ENCODE measurements around the gene ANKS4B.

GRCh38 chr16:21277045-21277926 lies 43.8 kb downstream of the ANKS4B start:
- no peak for TF ChIP-seq ZSCAN18 (tag by site-specific recombination; IDR thresholded peaks at IDR 0.05)
- TF ChIP-seq ZNF391 (tag by site-specific recombination; IDR thresholded peaks at IDR 0.05; ENCODE audit: borderline replicate concordance, low read depth) = no peak
- 0 out of 2 replicates have a peak, but pooled peaks have one; percentile 59 for TF ChIP-seq ZNF768 (tag by site-specific recombination; IDR thresholded peaks at IDR 0.05)
- TF ChIP-seq ZBTB20 (tag by site-specific recombination; IDR thresholded peaks at IDR 0.05) = no peak
- TF ChIP-seq YY1 (tag by site-specific recombination; IDR thresholded peaks at IDR 0.05) = no peak
- TF ChIP-seq, protein P1, sequence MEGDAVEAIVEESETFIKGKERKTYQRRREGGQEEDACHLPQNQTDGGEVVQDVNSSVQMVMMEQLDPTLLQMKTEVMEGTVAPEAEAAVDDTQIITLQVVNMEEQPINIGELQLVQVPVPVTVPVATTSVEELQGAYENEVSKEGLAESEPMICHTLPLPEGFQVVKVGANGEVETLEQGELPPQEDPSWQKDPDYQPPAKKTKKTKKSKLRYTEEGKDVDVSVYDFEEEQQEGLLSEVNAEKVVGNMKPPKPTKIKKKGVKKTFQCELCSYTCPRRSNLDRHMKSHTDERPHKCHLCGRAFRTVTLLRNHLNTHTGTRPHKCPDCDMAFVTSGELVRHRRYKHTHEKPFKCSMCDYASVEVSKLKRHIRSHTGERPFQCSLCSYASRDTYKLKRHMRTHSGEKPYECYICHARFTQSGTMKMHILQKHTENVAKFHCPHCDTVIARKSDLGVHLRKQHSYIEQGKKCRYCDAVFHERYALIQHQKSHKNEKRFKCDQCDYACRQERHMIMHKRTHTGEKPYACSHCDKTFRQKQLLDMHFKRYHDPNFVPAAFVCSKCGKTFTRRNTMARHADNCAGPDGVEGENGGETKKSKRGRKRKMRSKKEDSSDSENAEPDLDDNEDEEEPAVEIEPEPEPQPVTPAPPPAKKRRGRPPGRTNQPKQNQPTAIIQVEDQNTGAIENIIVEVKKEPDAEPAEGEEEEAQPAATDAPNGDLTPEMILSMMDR (tag by site-specific recombination; IDR thresholded peaks at IDR 0.05) = no peak
- TF ChIP-seq ZBTB11 (tag by site-specific recombination; conservative IDR thresholded peaks at IDR 0.05; ENCODE audit: low read depth) = no peak
- TF ChIP-seq, protein P2, sequence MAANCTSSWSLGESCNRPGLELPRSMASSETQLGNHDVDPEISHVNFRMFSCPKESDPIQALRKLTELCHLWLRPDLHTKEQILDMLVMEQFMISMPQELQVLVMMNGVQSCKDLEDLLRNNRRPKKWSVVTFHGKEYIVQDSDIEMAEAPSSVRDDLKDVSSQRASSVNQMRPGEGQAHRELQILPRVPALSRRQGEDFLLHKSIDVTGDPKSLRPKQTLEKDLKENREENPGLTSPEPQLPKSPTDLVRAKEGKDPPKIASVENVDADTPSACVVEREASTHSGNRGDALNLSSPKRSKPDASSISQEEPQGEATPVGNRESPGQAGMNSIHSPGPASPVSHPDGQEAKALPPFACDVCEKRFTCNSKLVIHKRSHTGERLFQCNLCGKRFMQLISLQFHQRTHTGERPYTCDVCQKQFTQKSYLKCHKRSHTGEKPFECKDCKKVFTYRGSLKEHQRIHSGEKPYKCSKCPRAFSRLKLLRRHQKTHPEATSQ (tag by site-specific recombination; IDR thresholded peaks at IDR 0.05) = no peak
- no peak for TF ChIP-seq REST (tag by site-specific recombination; IDR thresholded peaks at IDR 0.05)
- no peak for TF ChIP-seq ZNF16 (tag by site-specific recombination; IDR thresholded peaks at IDR 0.05; ENCODE audit: low read depth)
- TF ChIP-seq, protein P3, sequence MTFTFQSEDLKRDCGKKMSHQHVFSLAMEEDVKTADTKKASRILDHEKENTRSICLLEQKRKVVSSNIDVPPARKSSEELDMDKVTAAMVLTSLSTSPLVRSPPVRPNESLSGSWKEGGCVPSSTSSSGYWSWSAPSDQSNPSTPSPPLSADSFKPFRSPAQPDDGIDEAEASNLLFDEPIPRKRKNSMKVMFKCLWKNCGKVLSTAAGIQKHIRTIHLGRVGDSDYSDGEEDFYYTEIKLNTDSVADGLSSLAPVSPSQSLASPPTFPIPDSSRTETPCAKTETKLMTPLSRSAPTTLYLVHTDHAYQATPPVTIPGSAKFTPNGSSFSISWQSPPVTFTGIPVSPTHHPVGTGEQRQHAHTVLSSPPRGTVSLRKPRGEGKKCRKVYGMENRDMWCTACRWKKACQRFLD (tag by site-specific recombination; IDR thresholded peaks at IDR 0.05) = no peak
- no peak for TF ChIP-seq ZNF24 (tag by site-specific recombination; IDR thresholded peaks at IDR 0.05)
- no peak for TF ChIP-seq ZNF639 (tag by site-specific recombination; IDR thresholded peaks at IDR 0.05)
- TF ChIP-seq GFI1B (tag by site-specific recombination; IDR thresholded peaks at IDR 0.05) = no peak

All from HEK293 (cell line).